ENCODE data around the gene LRRTM2. TPM values are rescaled to one million over a fixed set of nuclear protein-coding genes. Genes with fewer than 3 reads are reported as not detected.

LRRTM2 gene
- total and polyA plus RNA-seq, 7 donors = 0.16 to 1.1 (median 0.32) TPM; not detected in 2

DNA sequence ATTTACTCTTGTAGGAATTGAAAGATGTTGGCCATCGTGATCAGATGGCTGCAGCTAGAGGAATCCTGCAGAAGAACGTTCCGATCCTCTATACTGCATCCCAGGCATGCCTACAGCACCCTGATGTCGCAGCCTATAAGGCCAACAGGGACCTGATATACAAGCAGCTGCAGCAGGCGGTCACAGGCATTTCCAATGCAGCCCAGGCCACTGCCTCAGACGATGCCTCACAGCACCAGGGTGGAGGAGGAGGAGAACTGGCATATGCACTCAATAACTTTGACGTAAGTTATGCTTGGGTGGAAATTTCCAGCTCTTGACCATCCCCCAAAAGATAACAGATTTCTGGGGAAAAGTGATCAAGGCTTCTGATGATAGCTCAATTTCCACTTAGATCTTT lies 50.6 kb downstream of the LRRTM2 start:
- TF ChIP-seq EP300 (IDR thresholded peaks at IDR 0.05) (no peak), CTCF (IDR thresholded peaks at IDR 0.05) (no peak)
- Histone ChIP-seq H3K27ac (no peak overlapping the region), H3K4me1 (peaks cover 0 to 28% (median 18%) of the 10 kb centered on the region in 4 donors), H3K36me3 (peaks cover 3 to 41% (median 15%) of the 10 kb centered on the region in 4 donors), H3K4me3 (no peak overlapping the region), H3K9me3 (no peaks in the 10 kb centered on the region), H3K27me3 (no peaks in the 10 kb centered on the region)
- DNase-seq = no peak
- intact Hi-C loops (cut with DNase I) = no loop called here
- 80 to 85% methylated on average over 7 of the region's 7 CpGs for WGBS, 2 donors

- Histone ChIP-seq H3K4me1 (peaks cover 0 to 33% (median 27%) of the 10 kb centered on the region in 4 donors), H3K27ac (no peak overlapping the region), H3K27me3 (no peaks in the 10 kb centered on the region), H3K36me3 (peaks cover 0 to 20% (median 3%) of the 10 kb centered on the region in 4 donors), H3K9me3 (no peaks in the 10 kb centered on the region), H3K4me3 (no peak overlapping the region)
- 78 to 93% methylated on average over 3 of the region's 3 CpGs for WGBS, 2 donors
- no peak for DNase-seq
- intact Hi-C loops (cut with DNase I) = no loop called here
- TF ChIP-seq POLR2A (IDR thresholded peaks at IDR 0.05) = no peak
- no peak for TF ChIP-seq POLR2AphosphoS5 (IDR thresholded peaks at IDR 0.05)
These were observed 54.4 kb downstream of the LRRTM2 start for GRCh38 chr5:138820695-138821094.

DNA sequence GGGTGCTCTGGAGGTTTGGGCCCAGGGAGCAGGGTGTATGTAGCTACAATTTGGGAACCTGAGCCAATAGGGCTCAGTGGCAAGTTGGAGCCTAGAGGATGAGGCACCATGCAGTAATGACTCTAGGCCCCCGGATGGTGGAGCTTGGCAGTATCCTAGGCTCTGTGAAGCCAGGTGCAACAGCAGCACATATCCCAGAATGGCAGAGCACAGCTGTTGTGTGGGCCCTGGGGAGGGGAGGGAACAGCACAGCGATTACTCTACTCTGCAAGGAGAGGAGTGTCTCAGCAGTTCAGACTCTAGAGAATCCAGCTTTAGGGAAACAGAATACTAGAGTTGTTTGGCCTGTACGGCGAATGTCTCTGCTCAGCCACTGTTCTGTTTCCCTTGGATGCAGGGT lies 56.1 kb downstream of the LRRTM2 start:
- intact Hi-C loops (cut with DNase I) = no loop called here
- Histone ChIP-seq H3K4me1 (peaks cover 0 to 27% (median 23%) of the 10 kb centered on the region in 4 donors), H3K9me3 (no peaks in the 10 kb centered on the region), H3K27me3 (no peaks in the 10 kb centered on the region), H3K4me3 (no peak overlapping the region), H3K36me3 (peaks cover 0 to 21% (median 0%) of the 10 kb centered on the region in 4 donors), H3K27ac (no peak overlapping the region)
- 80 to 97% methylated on average over 4 of the region's 4 CpGs for WGBS, 2 donors
- DNase-seq = no peak
- TF ChIP-seq POLR2A (IDR thresholded peaks at IDR 0.05) = no peak
- no peak for TF ChIP-seq POLR2AphosphoS5 (IDR thresholded peaks at IDR 0.05)

Other genes starting within 250 kb of the LRRTM2 start
- 100 to 1,000 TPM; 165 to 256 (median 194) TPM for gene CTNNA1, start 121.9 kb downstream of the LRRTM2 start, total RNA-seq
- 100 to 1,000 TPM; 163 to 236 (median 171) TPM for gene CTNNA1, start 121.9 kb downstream of the LRRTM2 start, polyA plus RNA-seq

All from sigmoid colon (tissue), 7 donors.